GM18517 (cell line): ENCODE results near the gene RETREG3.
"Not testable (repeated sequence)": the region's sequence is repeated elsewhere in the genome, so short reads cannot be mapped to it uniquely, and the experiment has no call there.

Source experiments
- ATAC-seq: cut with Tn5 transposase; IDR thresholded peaks from one replicate; pipeline ENCODE4 v1.9.1; 2021; ENCODE audit warnings: mild to moderate bottlenecking, moderate library complexity; ENCODE audit not compliant: unreplicated experiment

The RETREG3 gene, protein sequence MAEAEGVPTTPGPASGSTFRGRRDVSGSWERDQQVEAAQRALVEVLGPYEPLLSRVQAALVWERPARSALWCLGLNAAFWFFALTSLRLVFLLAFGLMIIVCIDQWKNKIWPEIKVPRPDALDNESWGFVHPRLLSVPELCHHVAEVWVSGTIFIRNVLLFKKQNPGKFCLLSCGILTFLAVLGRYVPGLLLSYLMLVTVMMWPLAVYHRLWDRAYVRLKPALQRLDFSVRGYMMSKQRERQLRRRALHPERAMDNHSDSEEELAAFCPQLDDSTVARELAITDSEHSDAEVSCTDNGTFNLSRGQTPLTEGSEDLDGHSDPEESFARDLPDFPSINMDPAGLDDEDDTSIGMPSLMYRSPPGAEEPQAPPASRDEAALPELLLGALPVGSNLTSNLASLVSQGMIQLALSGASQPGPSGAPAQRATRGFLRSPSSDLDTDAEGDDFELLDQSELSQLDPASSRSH

DNA sequence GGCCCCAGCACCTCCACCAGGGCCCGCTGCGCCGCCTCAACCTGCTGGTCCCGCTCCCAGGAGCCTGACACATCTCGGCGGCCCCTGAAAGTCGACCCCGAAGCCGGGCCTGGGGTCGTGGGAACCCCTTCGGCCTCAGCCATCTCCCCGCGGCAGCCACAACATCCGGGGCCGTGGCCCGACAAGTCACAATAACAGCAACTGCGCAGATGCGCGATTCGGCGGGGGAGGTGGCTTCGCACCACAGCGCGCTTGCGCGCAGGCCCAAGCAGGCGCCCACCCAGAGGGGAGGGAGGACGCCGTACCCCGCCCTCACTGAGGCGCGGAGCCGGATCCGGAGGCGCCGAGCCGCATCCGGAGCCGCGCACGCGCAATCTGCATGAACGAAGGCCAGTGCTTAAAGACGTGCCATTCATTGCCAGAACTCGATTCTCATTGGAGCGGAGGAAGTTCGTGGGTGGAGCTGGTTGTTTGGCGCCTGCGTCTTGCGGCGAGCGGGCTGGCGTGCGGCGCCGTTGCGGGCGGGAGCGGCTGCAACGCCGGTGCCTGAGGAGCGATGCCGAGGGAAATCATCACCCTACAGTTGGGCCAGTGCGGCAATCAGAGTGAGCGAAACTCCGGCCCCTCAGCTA, at the start of gene RETREG3, which contains the start of gene TUBG1:
RETREG3 (minus strand) TSS at position 193 of the 632 bp plus-strand sequence; CDS start at position 143, 50 bp downstream.
TUBG1 (plus strand) TSS at position 502 of the 632 bp plus-strand sequence; CDS start at position 557, 55 bp downstream.
- peak; percentile 87 for ATAC-seq

DNA sequence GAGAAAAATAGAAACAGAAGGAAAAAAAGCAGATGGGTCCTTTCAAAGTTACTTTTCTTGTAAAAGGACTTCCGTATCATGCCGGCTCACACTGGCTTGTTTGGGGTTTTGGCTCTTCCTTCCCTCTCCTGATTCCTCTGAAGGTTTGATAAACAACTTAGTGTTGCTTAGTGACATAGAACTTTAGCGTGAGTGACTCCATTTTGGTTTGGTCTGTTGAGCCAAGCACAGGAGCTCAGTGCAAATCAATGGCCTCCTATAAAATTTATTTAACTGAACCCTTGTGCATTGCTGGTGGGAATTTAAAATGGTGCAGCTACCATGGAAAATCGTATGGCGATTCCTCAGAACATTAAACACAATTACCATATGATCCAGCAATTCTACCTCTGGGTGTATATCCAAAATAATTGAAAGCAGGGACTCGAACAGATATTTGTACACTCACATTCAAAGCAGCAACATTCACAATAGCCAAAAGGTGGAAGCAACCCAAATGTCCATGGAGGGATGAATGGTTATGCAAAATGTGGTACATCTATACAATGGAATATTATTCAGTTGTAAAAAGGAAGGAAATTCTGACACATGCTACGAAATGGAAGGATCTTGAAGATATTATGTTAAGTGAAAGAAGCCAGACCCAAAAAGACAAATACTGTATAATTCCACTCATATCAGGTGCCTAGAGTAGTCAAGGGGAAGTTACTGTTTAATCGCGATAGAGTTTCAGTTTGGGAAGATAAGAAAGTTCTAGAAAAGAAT, 48.8 kb upstream of the RETREG3 start:
- no peak for ATAC-seq

DNA sequence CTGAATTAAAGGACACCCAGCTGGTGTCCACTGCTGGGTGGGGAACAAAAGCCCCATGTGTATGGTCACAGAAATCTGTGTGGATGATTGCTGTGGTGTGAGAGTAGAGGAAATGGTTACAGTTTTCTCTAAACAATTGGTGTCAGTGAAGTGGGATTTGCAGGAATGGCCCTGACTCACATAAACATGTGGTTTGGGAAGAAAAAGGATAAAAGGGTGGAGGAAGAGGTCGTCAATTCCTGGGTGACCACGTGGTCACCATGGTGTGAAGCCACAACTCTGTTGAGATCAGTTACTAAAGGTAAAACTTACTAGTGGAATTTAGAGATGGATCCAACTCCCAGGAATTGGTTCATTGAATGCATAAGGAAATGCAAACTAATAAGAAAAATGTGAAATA, 46.4 kb upstream of the RETREG3 start:
- no peak for ATAC-seq

DNA sequence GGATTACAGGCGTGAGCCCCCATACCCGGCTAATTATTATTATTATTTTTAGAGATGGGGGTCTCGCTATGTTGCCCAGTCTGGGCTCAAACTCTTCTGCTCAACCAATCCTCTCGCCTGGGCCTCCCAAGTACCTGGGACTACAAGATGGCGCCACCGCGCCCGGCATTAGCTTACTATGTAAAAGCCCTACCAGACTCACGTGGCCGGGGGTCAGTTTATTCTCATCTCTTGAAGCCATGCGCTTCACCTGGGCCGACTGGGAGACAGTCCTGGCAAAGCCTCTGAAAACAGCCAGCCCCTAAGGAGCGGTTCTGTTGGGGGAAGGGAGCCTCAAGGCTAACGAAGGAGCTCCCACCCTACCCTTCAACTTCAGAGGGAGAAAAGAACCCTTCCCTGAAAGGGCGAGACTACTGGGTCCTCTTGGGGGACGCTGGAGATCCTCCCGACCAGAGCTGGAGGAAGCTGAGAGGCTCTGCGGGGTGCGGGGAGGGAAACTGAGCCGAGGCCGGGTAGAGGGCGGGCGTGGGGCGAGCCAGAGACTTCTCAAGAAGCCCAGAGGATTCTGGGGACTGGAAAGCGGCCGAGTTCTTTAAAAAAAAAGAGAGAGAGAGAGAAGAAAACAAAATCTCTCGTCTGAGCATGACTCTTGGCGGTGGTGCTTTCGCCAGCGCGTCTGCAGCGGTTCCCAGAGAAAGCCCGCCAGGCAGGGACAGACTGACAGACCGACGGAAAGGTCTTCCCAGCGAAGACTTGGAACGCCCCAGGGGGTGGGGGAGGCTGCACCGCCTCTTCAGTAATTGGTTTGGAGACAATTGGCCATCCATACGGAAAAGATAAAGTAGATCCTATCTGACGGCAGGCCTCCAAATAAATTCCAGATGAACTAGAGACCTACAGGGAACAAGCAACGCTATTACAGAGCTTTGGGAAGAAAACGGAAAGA, 44.3 kb upstream of the RETREG3 start:
- ATAC-seq, result no peak

DNA sequence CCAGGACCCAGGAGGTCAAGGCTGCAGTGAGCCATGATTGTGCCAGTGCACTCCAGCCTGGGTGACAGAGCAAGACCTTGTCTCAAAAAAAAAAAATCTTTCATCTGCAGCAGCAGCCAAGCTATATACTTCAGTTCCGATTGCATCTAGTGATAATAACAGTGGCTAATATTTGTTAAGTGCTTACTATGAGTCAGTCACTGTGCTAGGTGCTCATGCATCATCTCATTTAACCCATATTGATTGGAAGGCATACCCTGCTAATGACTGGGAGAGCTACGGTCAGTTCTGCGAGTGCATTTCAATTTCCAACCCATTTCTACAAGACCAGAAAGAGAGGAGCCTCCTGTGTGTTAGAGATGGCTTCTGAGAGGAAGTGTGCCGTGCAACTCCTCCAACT, 42.2 kb upstream of the RETREG3 start:
- ATAC-seq, result no peak

DNA sequence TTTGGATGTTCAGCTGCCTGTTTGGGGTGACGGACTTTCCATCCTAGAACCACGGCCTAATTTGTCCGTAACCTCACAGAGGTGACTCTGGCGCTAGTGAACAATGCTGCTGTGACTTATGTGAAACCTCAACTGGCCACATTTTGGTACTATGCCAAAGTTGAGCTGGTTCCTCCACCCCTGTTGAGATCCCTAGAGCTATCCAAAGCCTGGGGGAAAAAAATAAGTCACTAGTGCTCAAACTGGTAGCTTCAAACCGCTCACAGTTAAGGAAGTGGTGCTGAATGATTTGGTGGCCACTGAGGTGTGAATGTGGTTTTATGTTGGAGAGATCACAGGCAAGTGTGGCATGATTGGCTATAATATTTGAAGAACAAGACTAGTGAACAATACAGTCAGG, 38.6 kb upstream of the RETREG3 start:
- ATAC-seq, result no peak

DNA sequence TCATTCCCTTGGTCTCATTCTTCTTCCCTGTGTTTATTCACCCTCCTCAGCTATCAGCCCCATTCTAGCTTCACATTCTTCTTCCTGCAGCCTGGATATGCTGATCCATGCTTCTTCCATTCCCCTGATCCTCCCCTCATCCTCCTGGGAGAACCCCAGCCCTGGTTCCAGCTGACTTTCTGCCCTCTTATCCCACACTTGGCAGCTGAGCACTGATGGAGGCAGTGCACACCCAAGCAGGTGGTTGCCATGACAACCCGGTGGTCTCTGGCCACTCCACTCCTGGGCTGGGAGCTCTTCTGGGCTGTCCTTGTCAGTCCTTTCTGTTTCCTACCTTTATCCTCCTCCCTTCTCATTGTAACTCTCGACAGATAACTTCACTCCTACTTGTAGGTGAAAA, 33.2 kb upstream of the RETREG3 start:
- ATAC-seq, result no peak

DNA sequence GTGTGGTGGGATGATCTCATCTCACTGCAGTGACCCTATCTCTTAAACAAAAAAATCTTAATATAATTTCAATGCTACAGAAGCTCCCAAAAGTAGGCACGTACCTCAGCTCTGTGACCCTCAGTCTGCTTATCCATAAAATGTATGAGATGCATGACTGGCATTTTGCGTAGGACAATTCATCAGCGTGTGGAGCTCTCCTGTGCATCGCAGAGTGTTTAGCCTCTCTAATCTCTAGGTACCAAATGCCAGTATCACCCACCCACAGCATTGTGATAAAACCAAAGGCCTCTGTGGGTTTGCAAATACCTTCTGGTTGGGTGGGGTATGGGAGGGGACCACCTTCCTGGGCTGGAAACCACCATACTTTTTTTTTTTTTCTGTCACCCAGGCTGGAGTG, 30.9 kb upstream of the RETREG3 start:
- ATAC-seq, result no peak

DNA sequence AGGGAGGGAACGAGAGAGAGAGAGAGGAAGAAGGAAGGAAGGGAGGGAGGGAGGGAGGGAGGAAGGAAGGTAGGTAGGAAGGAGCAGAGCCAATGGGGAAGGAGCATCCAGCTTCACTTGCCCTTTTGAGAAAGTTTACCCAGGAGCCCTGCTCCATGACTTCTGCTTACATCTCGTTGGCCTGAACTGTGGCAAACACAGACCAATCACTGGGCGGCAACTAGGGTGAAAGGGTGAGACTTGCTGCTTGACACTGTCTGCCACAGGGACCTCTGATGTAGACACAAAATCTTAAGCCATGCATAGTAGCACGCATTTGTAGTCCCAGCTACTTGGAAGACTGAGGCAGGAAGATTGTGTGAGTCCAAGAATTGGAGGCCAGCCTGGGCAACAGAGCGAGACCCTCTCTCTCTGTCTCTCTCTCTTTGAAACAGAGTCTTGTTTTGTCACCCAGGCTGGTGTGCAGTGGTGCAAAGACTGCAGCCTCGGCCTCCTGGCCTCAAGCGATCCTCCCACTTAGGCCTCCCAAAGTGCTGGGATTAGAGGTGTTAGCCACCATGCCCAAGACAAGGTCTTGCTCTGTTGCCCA, 30.4 kb upstream of the RETREG3 start:
- ATAC-seq, result no peak

DNA sequence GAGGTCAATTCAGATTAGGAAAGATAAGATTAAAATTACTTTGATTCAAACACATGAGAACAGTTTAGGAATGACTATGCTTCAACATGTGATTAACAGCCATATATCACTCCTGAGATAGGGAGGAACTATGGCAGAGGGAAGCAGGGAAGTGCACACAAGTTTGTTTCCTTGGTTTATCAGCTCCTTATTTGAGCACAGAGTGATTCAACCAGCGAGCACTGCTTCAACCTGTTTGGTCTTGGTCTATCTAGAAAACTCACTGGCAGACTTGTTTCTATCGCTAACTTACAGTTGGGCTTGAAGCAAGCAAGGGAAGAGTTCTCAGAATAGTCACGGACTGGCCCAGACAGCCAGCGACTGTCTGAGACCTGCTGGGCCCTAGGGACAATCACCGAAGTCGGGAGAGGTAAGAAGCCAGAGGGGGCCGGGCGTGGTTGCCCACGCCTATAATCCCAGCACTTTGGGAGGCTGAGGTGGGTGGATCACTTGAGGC, 23.8 kb upstream of the RETREG3 start:
- no peak for ATAC-seq

DNA sequence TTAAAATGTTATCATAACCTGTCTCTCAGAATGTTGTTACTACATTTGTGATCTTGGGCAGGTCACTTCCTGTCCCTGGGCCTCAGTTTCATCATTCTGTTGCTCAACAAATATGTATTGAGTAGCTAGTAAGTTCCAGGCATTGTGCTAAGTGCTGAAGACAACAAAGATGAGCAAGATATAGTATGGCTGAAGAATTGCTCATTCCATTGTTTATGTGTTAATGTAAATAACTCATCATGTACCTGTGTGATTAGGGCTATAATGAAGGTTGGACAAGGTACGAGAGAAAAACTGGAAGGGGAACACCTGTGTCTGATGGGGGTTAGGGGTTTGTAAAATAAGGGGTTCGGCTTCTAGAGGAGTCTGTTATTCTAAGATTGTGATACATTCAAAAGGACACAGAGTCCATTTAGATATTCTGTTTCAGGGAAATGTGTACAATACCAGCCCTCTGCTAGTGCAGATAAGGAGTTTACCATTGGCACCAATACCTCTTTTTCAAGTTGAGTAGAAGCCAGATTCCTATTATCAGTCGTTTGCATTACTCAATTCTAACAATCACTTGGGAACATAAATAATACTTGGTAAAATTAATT, 20.3 kb upstream of the RETREG3 start:
- ATAC-seq, result no peak

DNA sequence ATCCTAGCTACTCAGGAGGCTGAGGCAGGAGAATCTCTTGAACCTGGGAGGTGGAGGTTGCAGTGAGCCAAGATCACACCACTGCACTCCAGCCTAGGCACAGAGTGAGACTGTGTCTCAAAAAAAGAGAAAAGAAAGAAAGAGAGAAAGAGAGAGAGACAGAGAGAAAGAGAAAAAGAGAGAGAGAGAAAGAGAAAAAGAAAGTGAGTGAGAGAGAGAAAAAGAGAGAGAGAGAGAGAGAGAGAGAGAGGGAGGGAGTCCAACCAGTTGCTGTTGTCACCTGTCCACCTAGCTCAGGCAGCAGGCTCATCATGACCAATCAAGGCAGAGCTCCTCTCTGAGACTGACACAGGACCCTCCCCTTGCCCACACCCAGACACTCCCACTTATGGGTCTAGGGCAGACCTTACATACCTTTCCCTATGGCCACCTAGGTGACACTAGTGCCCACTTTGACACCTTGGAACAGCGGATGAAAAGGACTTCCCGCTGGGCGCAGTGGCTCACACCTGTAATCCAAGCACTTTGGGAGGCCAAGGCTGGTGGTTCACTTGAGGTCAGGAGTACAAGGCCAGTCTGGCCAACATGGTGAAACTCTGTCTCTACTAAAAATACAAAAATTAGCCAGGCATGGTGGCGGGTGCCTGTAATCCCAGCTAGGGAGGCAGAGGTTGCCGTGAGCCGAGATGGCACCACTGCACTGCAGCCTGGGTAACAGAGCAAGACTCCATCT, 18.0 kb upstream of the RETREG3 start:
- not testable (repeated sequence) for ATAC-seq

DNA sequence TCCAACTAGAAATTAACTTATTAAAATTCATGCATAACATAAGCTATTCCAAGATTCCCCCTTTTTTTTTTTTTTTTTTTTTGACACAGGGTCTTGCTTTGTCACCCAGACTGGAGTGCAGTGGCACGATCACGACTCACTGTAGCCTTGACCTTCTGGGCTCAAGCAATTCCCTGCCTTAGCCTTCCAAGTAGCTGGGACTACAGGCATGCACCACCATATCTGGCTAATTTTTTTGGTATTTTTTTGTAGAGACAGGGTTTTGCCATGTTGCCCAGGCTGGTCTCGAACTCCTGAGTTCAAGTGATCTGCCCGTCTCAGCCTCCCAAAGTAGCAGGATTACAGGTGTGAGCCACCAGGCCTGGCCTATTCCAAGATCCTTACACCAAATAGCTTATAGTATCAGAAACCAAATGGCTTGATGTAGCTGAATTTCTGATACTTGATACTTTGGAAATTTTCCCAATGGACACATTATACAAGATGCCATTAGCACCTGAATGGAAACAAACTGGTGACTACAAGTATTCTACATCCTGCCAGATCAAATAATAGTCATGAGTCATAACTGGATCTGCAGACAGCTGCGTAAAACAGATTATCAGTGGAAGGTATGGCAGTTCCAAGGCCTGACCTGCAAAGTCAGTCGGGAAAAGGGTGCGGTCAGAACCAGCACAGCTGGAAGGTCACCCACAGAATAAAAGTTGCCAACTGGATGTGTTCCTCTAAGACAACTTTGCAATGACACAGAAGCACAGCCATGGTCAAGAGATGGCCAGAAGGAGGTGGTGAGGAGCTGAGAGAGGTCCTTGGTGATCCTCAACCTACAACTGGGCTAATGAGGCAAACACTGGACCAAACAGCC, 14.8 kb upstream of the RETREG3 start:
- ATAC-seq, result no peak

DNA sequence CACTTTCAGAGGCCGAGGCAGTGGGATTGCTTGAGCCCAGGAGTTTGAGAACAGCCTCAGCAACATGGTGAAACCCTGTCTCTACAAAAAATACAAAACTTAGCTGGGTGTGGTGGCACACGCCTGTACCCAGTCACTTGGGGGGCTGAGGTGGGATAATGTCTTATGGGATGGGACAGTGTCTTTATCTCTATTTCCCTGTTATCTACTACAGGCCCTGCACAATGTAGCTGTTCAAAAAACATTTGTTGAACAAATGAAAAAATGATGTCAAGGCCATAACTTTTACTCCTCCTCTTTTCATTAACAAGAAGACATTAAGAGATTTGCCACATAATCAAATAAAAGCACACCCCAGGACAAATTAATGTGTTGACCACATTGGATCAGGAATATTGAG, 14.1 kb upstream of the RETREG3 start:
- ATAC-seq, result no peak

DNA sequence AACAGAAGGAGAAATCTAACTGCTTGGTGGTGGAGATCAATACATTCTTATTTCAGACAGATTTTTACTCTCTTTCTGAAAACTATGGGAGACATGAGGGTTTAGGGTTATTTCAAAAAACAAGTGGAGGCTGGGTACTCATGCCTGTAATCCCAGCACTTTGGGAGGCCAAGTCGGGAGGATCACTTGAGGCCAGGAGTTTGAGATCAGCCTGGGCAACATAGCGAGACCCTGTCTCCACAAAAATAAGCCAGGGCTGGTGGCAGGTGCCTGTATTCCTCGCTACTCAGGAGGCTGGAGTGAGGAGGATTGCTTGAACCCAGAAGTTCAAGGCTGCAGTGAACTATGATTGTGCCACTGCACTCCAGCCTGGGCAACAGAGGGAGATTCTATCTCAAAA, 12.8 kb upstream of the RETREG3 start:
- ATAC-seq, result not testable (repeated sequence)

DNA sequence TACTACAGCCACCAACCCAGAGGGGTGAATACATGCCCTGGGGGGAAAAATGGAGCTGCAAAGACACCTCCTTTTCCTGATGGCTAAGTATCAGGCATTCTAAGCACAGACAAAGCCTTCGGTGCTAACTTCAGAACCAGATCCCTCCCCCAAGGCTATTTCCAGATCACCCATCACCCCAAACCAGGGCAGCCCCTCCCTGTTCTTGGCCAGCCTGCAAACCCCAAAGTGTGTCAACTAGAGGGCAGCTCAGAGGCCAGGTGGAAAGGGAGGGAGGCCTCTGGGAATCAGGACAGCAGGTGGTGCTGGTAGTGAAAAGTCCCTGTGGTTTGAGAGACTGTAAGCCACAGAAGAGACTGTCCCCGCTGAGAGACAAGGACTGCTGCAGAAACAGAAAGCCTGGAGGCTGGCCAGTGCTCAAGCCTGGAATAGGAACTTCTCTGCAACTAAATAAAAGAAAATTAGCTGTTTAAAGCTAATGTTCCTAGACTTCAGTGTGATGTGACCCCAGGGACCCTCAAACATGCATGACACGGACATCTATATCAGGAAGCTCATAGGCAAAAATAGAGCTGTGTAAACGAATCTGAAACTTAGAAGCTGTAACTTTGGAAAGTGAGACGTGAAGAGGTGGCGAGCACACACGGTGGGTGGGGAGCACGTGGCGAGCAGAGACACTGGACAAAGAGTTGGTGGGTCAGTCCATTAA, 9.4 kb upstream of the RETREG3 start:
- peak; percentile 65 for ATAC-seq

DNA sequence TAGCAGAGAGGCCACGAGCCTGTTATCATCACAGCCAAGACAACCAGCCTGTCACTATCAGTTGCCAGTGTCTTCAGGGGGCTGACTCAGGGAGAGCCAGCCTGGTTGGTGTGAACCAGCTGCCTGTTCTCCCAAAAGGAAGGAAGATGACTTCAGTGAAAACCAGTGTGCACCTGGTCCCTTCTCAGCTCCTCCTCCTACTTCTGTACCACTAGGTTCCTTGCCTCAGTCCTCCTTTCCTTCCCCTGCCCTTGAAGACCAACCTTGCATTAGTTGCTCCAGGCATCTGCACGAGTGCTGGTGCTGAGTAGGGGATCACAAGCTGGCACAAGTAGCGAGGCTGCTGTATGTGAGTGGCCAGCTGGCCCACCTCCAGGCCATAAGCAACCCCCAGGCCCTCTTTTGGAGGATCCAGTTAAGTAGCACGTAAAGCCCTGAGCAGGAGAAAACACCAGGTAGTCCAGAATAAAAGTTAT, 8.8 kb upstream of the RETREG3 start:
- ATAC-seq, result peak; percentile 12
